IPS-20b (cell line): ENCODE data around the gene SEC23A.

Experiments
- H3K27ac ChIP-seq: one replicate; pipeline ENCODE4 v1.5.1; 2013; ENCODE audit warnings: low read length
- H3K27me3 ChIP-seq: 2 replicates; pipeline ENCODE4 v1.6.1; 2013; ENCODE audit warnings: mild to moderate bottlenecking, low read length, inconsistent platforms; ENCODE audit not compliant: insufficient read depth
- H3K36me3 ChIP-seq: 2 replicates; pipeline ENCODE4 v1.6.1; 2013; ENCODE audit warnings: low read depth, mild to moderate bottlenecking, inconsistent platforms, low read length, moderate library complexity; ENCODE audit not compliant: insufficient read depth
- H3K4me1 ChIP-seq: 2 replicates; pipeline ENCODE4 v1.6.1; 2013; ENCODE audit warnings: mild to moderate bottlenecking, control low read depth, inconsistent platforms, low read length, moderate library complexity; ENCODE audit not compliant: insufficient read depth
- H3K4me3 ChIP-seq: 2 replicates; pipeline ENCODE4 v1.5.1; 2013; ENCODE audit warnings: mild to moderate bottlenecking, low read length, inconsistent platforms
- H3K9ac ChIP-seq: 2 replicates; pipeline ENCODE4 v1.6.1; 2013; ENCODE audit warnings: low read depth, mild to moderate bottlenecking, inconsistent platforms, low read length, moderate library complexity
- H3K9me3 ChIP-seq: 2 replicates; pipeline ENCODE4 v1.6.1; 2013; ENCODE audit warnings: mild to moderate bottlenecking, low read depth, low read length, inconsistent platforms; ENCODE audit not compliant: insufficient read depth

Gene SEC23A

GRCh38 chr14:38999949-39000348 lies 103.1 kb downstream of the SEC23A start:
- Histone ChIP-seq H3K9ac (no peak overlapping the region), H3K4me3 (no peak overlapping the region), H3K36me3 (no peaks in the 10 kb centered on the region), H3K4me1 (no peaks in the 10 kb centered on the region), H3K27me3 (no peaks in the 10 kb centered on the region), H3K27ac (no peak overlapping the region), H3K9me3 (no peaks in the 10 kb centered on the region)

GRCh38 chr14:38994731-38995130 lies 108.3 kb downstream of the SEC23A start:
- no peak overlapping the region for H3K4me3 ChIP-seq
- H3K36me3 ChIP-seq: no peaks in the 10 kb centered on the region
- H3K27ac ChIP-seq: no peak overlapping the region
- no peak overlapping the region for H3K9ac ChIP-seq
- no peaks in the 10 kb centered on the region for H3K9me3 ChIP-seq
- no peaks in the 10 kb centered on the region for H3K4me1 ChIP-seq
- H3K27me3 ChIP-seq: no peaks in the 10 kb centered on the region

GRCh38 chr14:38993981-38994380 lies 109.1 kb downstream of the SEC23A start:
- H3K27ac ChIP-seq: no peak overlapping the region
- H3K4me3 ChIP-seq: no peak overlapping the region
- H3K36me3 ChIP-seq: no peaks in the 10 kb centered on the region
- H3K4me1 ChIP-seq: no peaks in the 10 kb centered on the region
- H3K27me3 ChIP-seq: no peaks in the 10 kb centered on the region
- no peak overlapping the region for H3K9ac ChIP-seq
- H3K9me3 ChIP-seq: no peaks in the 10 kb centered on the region

- Histone ChIP-seq H3K9ac (no peak overlapping the region), H3K9me3 (no peaks in the 10 kb centered on the region), H3K4me1 (no peaks in the 10 kb centered on the region)
These were observed 110.8 kb downstream of the SEC23A start for GRCh38 chr14:38992067-38992844.

GRCh38 chr14:38991299-38991698 lies 111.7 kb downstream of the SEC23A start:
- H3K27ac ChIP-seq: no peak overlapping the region
- H3K27me3 ChIP-seq: no peaks in the 10 kb centered on the region
- no peak overlapping the region for H3K9ac ChIP-seq
- no peaks in the 10 kb centered on the region for H3K4me1 ChIP-seq
- H3K9me3 ChIP-seq: no peaks in the 10 kb centered on the region
- no peak overlapping the region for H3K4me3 ChIP-seq
- H3K36me3 ChIP-seq: no peaks in the 10 kb centered on the region

More at GRCh38 chr14:38992067-38992844, 110.8 kb downstream of the SEC23A start:
- no peak overlapping the region for H3K27ac ChIP-seq
- no peaks in the 10 kb centered on the region for H3K36me3 ChIP-seq
- no peaks in the 10 kb centered on the region for H3K27me3 ChIP-seq
- no peak overlapping the region for H3K4me3 ChIP-seq

GRCh38 chr14:38989922-38990546 lies 113.0 kb downstream of the SEC23A start:
- Histone ChIP-seq H3K27me3 (no peaks in the 10 kb centered on the region), H3K9ac (no peak overlapping the region), H3K4me1 (no peaks in the 10 kb centered on the region), H3K9me3 (no peaks in the 10 kb centered on the region), H3K36me3 (no peaks in the 10 kb centered on the region), H3K27ac (no peak overlapping the region), H3K4me3 (no peak overlapping the region)

- Histone ChIP-seq H3K9me3 (no peaks in the 10 kb centered on the region), H3K27me3 (no peaks in the 10 kb centered on the region), H3K4me3 (no peak overlapping the region), H3K4me1 (no peaks in the 10 kb centered on the region), H3K9ac (no peak overlapping the region), H3K27ac (no peak overlapping the region), H3K36me3 (no peaks in the 10 kb centered on the region)
These were observed 115.3 kb downstream of the SEC23A start for GRCh38 chr14:38987781-38988180.

GRCh38 chr14:38982837-38983236 lies 120.2 kb downstream of the SEC23A start:
- no peaks in the 10 kb centered on the region for H3K4me1 ChIP-seq
- H3K36me3 ChIP-seq: no peaks in the 10 kb centered on the region
- H3K9me3 ChIP-seq: no peaks in the 10 kb centered on the region
- no peak overlapping the region for H3K9ac ChIP-seq
- no peaks in the 10 kb centered on the region for H3K27me3 ChIP-seq
- H3K27ac ChIP-seq: no peak overlapping the region
- no peak overlapping the region for H3K4me3 ChIP-seq

- Histone ChIP-seq H3K9ac (no peak overlapping the region), H3K27me3 (no peaks in the 10 kb centered on the region), H3K27ac (no peak overlapping the region)
These were observed 120.8 kb downstream of the SEC23A start for GRCh38 chr14:38982278-38982677.

More at GRCh38 chr14:38982278-38982677, 120.8 kb downstream of the SEC23A start:
- Histone ChIP-seq H3K9me3 (no peaks in the 10 kb centered on the region), H3K4me1 (no peaks in the 10 kb centered on the region), H3K4me3 (no peak overlapping the region), H3K36me3 (no peaks in the 10 kb centered on the region)
